PC-3 (cell line): ENCODE measurements around the gene INSM2.

ENCODE experiments used
- CTCF ChIP-seq: fragments of 300-600 bp; sonication (generic); conservative IDR thresholded peaks from 2 replicates; pipeline ENCODE4 v1.5.1; 2017; ENCODE audit warnings: antibody characterized with exemption, low read depth, mild to moderate bottlenecking, low read length
- EZH2phosphoT487 ChIP-seq: fragments of 300-600 bp; sonication (generic); IDR thresholded peaks from 2 replicates; pipeline ENCODE4 v1.6.1; 2018; ENCODE audit warnings: mild to moderate bottlenecking, antibody characterized with exemption, low read length, borderline replicate concordance

GRCh38 chr14:35535483-35536112 is 1.6 kb downstream of the INSM2 start:
- TF ChIP-seq CTCF (no peak), EZH2phosphoT487 (no peak)
